ENCODE results near the gene KIAA0513.

GRCh38 chr16:85113913-85114312 lies 86.3 kb downstream of the KIAA0513 start:
- TF ChIP-seq POLR2A (IDR thresholded peaks at IDR 0.05; ENCODE audit: low read depth, low read length), result no peak
- no peak for TF ChIP-seq TAF1 (IDR thresholded peaks at IDR 0.05; ENCODE audit: low read depth, low read length)
- TF ChIP-seq POLR2AphosphoS5 (IDR thresholded peaks at IDR 0.05; ENCODE audit: low read depth, low read length), result no peak
- no peak for TF ChIP-seq POU2F2 (IDR thresholded peaks at IDR 0.05; ENCODE audit: low read depth, low read length)
